ENCODE measurements around the gene MAPKAPK5.

GRCh38 chr12:111818340-111818739 lies 23.7 kb upstream of the MAPKAPK5 start:
- TF ChIP-seq CTCF (IDR thresholded peaks at IDR 0.05; ENCODE audit: low read depth, low read length, missing input control) = no peak
- no peak for TF ChIP-seq EGR1 (IDR thresholded peaks at IDR 0.05; ENCODE audit: low read depth in 2 of 2)
- TF ChIP-seq MAX (IDR thresholded peaks at IDR 0.05) = no peak
- TF ChIP-seq SP1 (IDR thresholded peaks at IDR 0.05) = no peak
- TF ChIP-seq ZBTB33 (IDR thresholded peaks at IDR 0.05) = no peak
- no peak for TF ChIP-seq REST (IDR thresholded peaks at IDR 0.05)
- no peak for TF ChIP-seq ATF3 (IDR thresholded peaks at IDR 0.05)
- TF ChIP-seq RXRA (IDR thresholded peaks at IDR 0.05) = no peak
- no peak for TF ChIP-seq JUND (IDR thresholded peaks at IDR 0.05)
- no peak for TF ChIP-seq RAD21 (IDR thresholded peaks at IDR 0.05)
